B cell (primary cell): ENCODE measurements around the gene AAK1. TPM values are rescaled to one million over a fixed set of nuclear protein-coding genes. Genes with fewer than 3 reads are reported as not detected.

Experiments
- ATAC-seq: fragments of 200-7000 bp; cut with Tn5 transposase; one replicate; pipeline ENCODE4 v1.10.0; 2021; ENCODE audit warnings: low read depth, mild to moderate bottlenecking, moderate number of reproducible peaks, moderate library complexity
- CTCF ChIA-PET: fragments of 350-600 bp; sonication (Branson Sonifier 250); formaldehyde crosslinking; loops from one replicate; lab custom pipeline; 2021; ENCODE audit warnings: antibody characterized with exemption, inconsistent platforms; lab: Charles Lee
- POLR2A ChIA-PET: fragments of 350-600 bp; sonication (Branson Sonifier 250); formaldehyde crosslinking; loops from one replicate; lab custom pipeline; 2021; ENCODE audit warnings: antibody characterized with exemption; lab: Charles Lee
- DNase-seq: peaks from one replicate; pipeline ENCODE4 v3.0.0; 2013
- H2AFZ ChIP-seq: 2 replicates; pipeline ENCODE4 v1.6.1; 2012; ENCODE audit warnings: mild to moderate bottlenecking, low read depth, low read length; ENCODE audit not compliant: insufficient read depth, poor library complexity, severe bottlenecking
- H3K27ac ChIP-seq, 2 donors: 1 replicate in 1 of 2; 2 replicates in 1 of 2; pipeline ENCODE4 v1.5.1; 2012 to 2013; ENCODE audit warnings: low read length in 2 of 2, mild to moderate bottlenecking in 2 of 2, moderate library complexity in 1 of 2
- H3K27me3 ChIP-seq, 4 experiments: fragments of 200-600 bp in 1 of 4; sonication (generic) in 1 of 4; replicated peaks in 1 of 4; 1 replicate in 2 of 4; 2 replicates in 2 of 4; pipeline versions ENCODE4 v1.6.1 to v1.7.0; 2013 to 2016; ENCODE audit warnings: low read length in 3 of 4, mild to moderate bottlenecking in 2 of 4, mixed read lengths in 1 of 4, moderate library complexity in 1 of 4; ENCODE audit not compliant: insufficient read depth in 4 of 4, control insufficient read depth in 3 of 4; ENCODE audit errors: control extremely low read depth in 1 of 4
- H3K36me3 ChIP-seq, 2 experiments: replicated peaks in 1 of 2; 1 replicate in 1 of 2; 2 replicates in 1 of 2; pipeline versions ENCODE4 v1.6.1 to v1.7.1; 2013; ENCODE audit warnings: low read length in 1 of 2; ENCODE audit not compliant: insufficient read depth in 2 of 2, control insufficient read depth in 1 of 2; ENCODE audit errors: control extremely low read depth in 1 of 2, extremely low read depth in 1 of 2
- H3K4me1 ChIP-seq, 2 donors: fragments of 200-600 bp in 1 of 2; sonication (generic) in 1 of 2; 1 replicate in 1 of 2; 2 replicates in 1 of 2; pipeline versions ENCODE4 v1.5.1 to v1.6.1; 2013 to 2017; ENCODE audit warnings: low read length in 2 of 2; ENCODE audit not compliant: control insufficient read depth in 2 of 2, insufficient read depth in 2 of 2
- H3K4me2 ChIP-seq: replicated peaks from 2 replicates; pipeline ENCODE3; 2012; ENCODE audit warnings: mild to moderate bottlenecking, low read depth, low read length; ENCODE audit not compliant: poor library complexity, severe bottlenecking
- H3K4me3 ChIP-seq, 5 experiments: fragments of 200-600 bp in 1 of 5; sonication (generic) in 1 of 5; 1 replicate in 3 of 5; 2 replicates in 2 of 5; pipeline versions ENCODE4 v1.5.1 to v1.7.0; 2011 to 2016; ENCODE audit warnings: low read length in 4 of 5, mild to moderate bottlenecking in 4 of 5, low read depth in 2 of 5, control low read depth in 1 of 5, moderate library complexity in 1 of 5; ENCODE audit not compliant: insufficient read depth in 1 of 5; ENCODE audit errors: control extremely low read depth in 1 of 5, extremely low read depth in 1 of 5
- H3K79me2 ChIP-seq: fragments of 200-600 bp; sonication (generic); one replicate; pipeline ENCODE4 v1.6.0; 2016; ENCODE audit warnings: low read length; ENCODE audit not compliant: control insufficient read depth, insufficient read depth
- H3K9ac ChIP-seq: fragments of 200-600 bp; sonication (generic); 2 replicates; pipeline ENCODE4 v1.6.1; 2017; ENCODE audit warnings: mild to moderate bottlenecking, low read length, moderate library complexity
- H3K9me3 ChIP-seq, 3 donors: one replicate each; pipeline versions ENCODE4 v1.6.1 to v1.7.1; 2013; ENCODE audit warnings: low read length in 2 of 3; ENCODE audit not compliant: control insufficient read depth in 2 of 3, insufficient read depth in 1 of 3; ENCODE audit errors: control extremely low read depth in 1 of 3
- H4K20me1 ChIP-seq: 2 replicates; pipeline ENCODE4 v1.6.0; 2012; ENCODE audit warnings: mild to moderate bottlenecking, low read length; ENCODE audit not compliant: insufficient read depth, control insufficient read depth, poor library complexity, severe bottlenecking
- H3K27ac Mint-ChIP-seq: one replicate; pipeline ENCODE4 v1.8.0; 2021; ENCODE audit warnings: mixed read lengths
- H3K27me3 Mint-ChIP-seq: one replicate; pipeline ENCODE4 v1.8.0; 2021; ENCODE audit warnings: mixed read lengths
- H3K4me1 Mint-ChIP-seq: one replicate; pipeline ENCODE4 v1.8.0; 2021; ENCODE audit warnings: mixed read lengths
- H3K4me3 Mint-ChIP-seq: one replicate; pipeline ENCODE4 v1.8.0; 2021; ENCODE audit warnings: mixed read lengths
- H3K9me3 Mint-ChIP-seq: one replicate; pipeline ENCODE4 v1.8.0; 2022; ENCODE audit warnings: mixed read lengths; ENCODE audit not compliant: insufficient read depth
- EZH2 ChIP-seq: IDR thresholded peaks from 2 replicates; pipeline ENCODE4 v1.6.1; 2012; ENCODE audit warnings: borderline replicate concordance, low read depth, mild to moderate bottlenecking, moderate library complexity, low read length; ENCODE audit not compliant: insufficient read depth, poor library complexity, severe bottlenecking
- WGBS: methylation state at CpG from one replicate; pipeline ENCODE4 v1.1.5; 2013; ENCODE audit warnings: missing lambda C conversion rate; ENCODE audit not compliant: insufficient coverage; 5-methylcytosine and 5-hydroxymethylcytosine counted together
- intact Hi-C: fragments of 100-400 bp; cut with micrococcal nuclease; formaldehyde crosslinking; loops from one replicate; pipeline ENCODE4 v1.10.0; 2022
- polyA plus RNA-seq: library from polyadenylated mRNA; depleted of rRNA; stranded (reverse); fragments of >200 nt; gene quantifications from 2 replicates; pipeline ENCODE4 v1.2.3, GENCODE V29; 2012
- total RNA-seq, 2 donors: library from RNA; stranded (reverse); fragments of 120-200 nt in 1 of 2; gene quantifications; 1 replicate in 1 of 2; 2 replicates in 1 of 2; pipeline versions ENCODE4 v1.2.3 to v1.2.4, GENCODE V29; 2013 to 2022
- TF ChIP-seq, protein P1 (sequence below): fragments of 200-600 bp; IDR thresholded peaks from one replicate; pipeline ENCODE4 v1.8.0; 2022; ENCODE audit warnings: antibody characterized with exemption, mild to moderate bottlenecking

Gene AAK1
- total and polyA plus RNA-seq, 2 donors (not counting 1 experiment from before 2014, with no cell fraction given) = 2.4 to 7.2 TPM

DNA sequence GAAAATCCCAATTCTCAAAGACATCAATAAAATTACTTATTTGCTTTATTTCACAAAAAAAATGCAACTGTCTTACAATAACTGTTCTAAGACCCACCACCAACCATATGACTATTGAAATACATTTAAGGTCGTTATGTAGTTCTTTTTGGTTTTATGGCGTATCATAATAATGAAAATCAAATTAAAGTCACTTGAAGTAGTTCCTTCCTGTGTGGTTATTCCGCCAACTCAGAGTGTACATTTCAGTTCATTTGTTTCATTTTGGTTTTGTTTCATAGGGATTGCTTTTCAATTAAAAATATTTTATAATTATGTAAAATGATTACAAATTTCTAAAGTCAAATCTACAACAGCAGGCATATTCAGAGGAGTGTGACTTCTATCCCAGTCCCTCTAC, 45.9 kb upstream of the AAK1 start:
- Mint-ChIP-seq H3K9me3 (peaks cover 2% of the 10 kb centered on the region), H3K27me3 (peaks cover 54% of the 10 kb centered on the region), H3K27ac (no peak overlapping the region), H3K4me3 (no peak overlapping the region), H3K4me1 (peaks cover 22% of the 10 kb centered on the region)
- H3K9ac ChIP-seq = no peak overlapping the region
- no peak overlapping the region for H3K27ac ChIP-seq
- WGBS = no CpG with 5 or more reads among the region's 3 CpGs
- no peaks in the 10 kb centered on the region for H3K79me2 ChIP-seq
- peaks cover 20% of the 10 kb centered on the region in 2 donors for H3K4me1 ChIP-seq
- DNase-seq (no peak), ATAC-seq (no peak)
- H3K27me3 ChIP-seq = peaks cover 0 to 42% (median 27%) of the 10 kb centered on the region in 4 experiments
- H2AFZ ChIP-seq = no peak overlapping the region
- TF ChIP-seq EZH2 = no peak
- TF ChIP-seq, protein P1, sequence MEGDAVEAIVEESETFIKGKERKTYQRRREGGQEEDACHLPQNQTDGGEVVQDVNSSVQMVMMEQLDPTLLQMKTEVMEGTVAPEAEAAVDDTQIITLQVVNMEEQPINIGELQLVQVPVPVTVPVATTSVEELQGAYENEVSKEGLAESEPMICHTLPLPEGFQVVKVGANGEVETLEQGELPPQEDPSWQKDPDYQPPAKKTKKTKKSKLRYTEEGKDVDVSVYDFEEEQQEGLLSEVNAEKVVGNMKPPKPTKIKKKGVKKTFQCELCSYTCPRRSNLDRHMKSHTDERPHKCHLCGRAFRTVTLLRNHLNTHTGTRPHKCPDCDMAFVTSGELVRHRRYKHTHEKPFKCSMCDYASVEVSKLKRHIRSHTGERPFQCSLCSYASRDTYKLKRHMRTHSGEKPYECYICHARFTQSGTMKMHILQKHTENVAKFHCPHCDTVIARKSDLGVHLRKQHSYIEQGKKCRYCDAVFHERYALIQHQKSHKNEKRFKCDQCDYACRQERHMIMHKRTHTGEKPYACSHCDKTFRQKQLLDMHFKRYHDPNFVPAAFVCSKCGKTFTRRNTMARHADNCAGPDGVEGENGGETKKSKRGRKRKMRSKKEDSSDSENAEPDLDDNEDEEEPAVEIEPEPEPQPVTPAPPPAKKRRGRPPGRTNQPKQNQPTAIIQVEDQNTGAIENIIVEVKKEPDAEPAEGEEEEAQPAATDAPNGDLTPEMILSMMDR = no peak
- no peaks in the 10 kb centered on the region for H4K20me1 ChIP-seq
- H3K4me3 ChIP-seq = no peak overlapping the region
- ChIA-PET POLR2A (no interaction called here), CTCF (no interaction called here)
- intact Hi-C loops = no loop called here
- no peaks in the 10 kb centered on the region for H3K36me3 ChIP-seq
- peaks cover 0 to 5% (median 0%) of the 10 kb centered on the region in 3 donors for H3K9me3 ChIP-seq
- H3K4me2 ChIP-seq = no peak overlapping the region

DNA sequence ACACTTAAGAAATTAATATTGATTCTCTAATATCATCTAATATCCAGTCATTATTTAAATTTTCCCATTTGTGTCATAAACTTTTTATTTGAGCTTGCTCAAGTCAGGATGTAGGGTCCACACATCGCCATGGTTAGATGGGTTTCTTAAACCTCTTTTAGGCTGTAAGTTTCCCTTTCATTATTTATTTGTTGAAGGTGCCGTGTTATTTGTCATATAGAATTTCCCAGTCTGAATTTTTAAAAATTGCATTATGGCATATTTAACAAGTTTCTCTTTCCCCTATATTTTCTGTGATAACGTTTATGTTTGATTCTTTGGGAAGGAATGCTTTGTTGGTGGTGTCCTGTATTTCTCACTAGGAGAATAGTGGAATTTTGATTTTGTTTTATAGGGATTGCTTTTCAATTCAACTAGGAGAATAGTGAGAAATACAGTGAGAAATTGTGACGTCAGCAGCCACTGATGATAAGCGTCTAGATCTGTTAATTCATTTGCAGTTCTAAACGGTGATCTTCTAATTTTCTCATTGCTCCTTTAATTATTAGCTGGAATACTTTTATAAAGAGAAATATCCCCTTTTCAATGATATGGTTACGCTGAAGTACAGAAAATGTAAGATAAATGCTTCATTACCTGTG, 44.6 kb upstream of the AAK1 start:
- H3K4me1 Mint-ChIP-seq = peaks cover 14% of the 10 kb centered on the region
- POLR2A ChIA-PET = no interaction called here
- H3K4me3 Mint-ChIP-seq = no peak overlapping the region
- peaks cover 2% of the 10 kb centered on the region for H3K9me3 Mint-ChIP-seq
- peaks cover 0 to 5% (median 0%) of the 10 kb centered on the region in 3 donors for H3K9me3 ChIP-seq
- no peaks in the 10 kb centered on the region for H3K79me2 ChIP-seq
- WGBS = no CpG with 5 or more reads among the region's 7 CpGs
- H3K9ac ChIP-seq = no peak overlapping the region
- CTCF ChIA-PET = no interaction called here
- H3K4me2 ChIP-seq = no peak overlapping the region
- H3K27ac Mint-ChIP-seq = no peak overlapping the region
- no peak overlapping the region for H3K4me3 ChIP-seq
- H4K20me1 ChIP-seq = no peaks in the 10 kb centered on the region
- intact Hi-C loops = no loop called here
- H3K27me3 Mint-ChIP-seq = peaks cover 64% of the 10 kb centered on the region
- ATAC-seq (no peak), DNase-seq (no peak)
- no peak for TF ChIP-seq EZH2
- TF ChIP-seq, protein P1 = no peak
- H3K27ac ChIP-seq = no peak overlapping the region
- H2AFZ ChIP-seq = no peak overlapping the region
- no peaks in the 10 kb centered on the region for H3K36me3 ChIP-seq
- H3K27me3 ChIP-seq = peaks cover 0 to 51% (median 32%) of the 10 kb centered on the region in 4 experiments
- peaks cover 7 to 13% of the 10 kb centered on the region in 2 donors for H3K4me1 ChIP-seq
